Activated CD4-positive, alpha-beta T cell treated with anti-CD3 and anti-CD28 coated beads, Interleukin-2, amount 50 U/mL, for 24 hours (primary cell): Measurements from ENCODE around the gene IRAK4.

Source experiments
- DNase-seq, 2 donors: peaks; one replicate each; pipeline ENCODE4 v3.0.0-alpha.2; 2020; ENCODE audit warnings: low read depth in 1 of 2, low spot score in 1 of 2

Gene IRAK4

DNA sequence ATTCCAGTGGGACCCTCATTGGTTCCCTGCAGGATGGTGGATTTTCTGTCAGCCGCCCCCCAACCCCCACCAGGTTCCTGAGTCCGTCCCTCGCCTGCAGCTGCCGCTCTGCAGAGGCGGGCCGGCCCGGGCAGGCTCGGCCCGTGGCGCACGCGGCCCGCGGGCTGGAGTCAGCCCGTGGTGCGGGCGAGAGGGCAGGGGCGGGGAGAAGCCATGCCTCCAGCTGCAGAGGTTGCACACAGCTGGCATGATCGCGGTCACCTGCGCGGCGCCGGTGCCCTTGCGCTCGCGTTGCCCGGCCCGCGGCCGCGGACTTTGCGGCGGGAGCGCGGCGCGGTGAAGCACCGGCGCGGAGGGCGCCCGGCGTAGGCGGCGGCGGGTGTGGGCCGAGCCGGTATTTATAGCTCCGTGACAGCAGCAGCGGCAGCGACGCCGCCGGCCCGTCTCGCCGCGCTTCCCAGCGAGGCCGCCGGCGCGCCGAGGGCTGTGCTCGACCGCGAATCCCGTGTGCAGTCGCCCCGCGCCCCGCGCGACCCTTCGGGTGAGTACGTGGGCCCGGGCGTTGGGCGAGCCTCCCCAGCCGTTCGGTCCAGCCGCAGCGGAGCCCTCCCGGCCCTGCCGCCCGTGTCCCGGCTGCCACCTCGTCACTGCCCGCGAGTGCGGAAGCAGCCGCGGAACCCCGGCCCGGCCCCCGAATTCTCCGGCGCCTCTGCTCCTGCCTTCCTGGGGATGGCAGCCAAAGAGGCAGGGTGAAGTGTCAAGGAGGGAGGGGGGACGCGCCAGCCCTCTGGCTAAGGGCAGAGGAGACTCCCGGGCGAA is 77.1 kb downstream of the IRAK4 start, which contains the start of gene TMEM117:
Gene TMEM117 (plus strand): TSS at position 426 of the 819 bp plus-strand sequence.
- DNase-seq: peak; percentile 34 to 37

DNA sequence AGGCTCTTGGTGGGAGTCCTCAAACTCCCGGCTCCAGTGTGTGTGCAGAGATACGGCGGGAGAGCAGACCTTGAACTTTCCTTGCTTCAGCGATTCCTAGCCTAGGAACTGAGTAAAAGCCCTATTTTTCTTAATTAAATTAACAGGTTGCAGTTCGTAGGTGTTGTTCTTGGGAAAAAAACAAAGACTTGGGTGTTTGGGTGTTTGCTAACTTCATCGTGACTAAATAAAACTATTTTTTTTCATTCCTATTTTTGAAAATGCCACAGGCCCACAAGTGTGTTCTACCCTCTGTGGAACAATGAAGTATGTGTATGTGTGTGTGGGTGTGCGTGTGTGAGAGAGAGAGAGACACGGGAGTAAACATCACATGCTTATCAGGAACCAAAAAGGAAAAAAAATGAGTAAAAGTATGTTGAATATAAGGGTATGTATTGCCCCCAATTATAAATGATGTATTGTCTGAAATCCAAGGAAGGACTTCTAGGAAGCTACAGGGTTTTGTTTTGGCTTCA is 77.8 kb downstream of the IRAK4 start:
- no peak for DNase-seq
